NCI-H1092 (cell line): ENCODE data around the gene DHRS7C.

Source experiments
- DNase-seq: peaks from one replicate; lab custom pipeline; 2025; lab: John Stamatoyannopoulos, UW

DHRS7C gene, protein sequence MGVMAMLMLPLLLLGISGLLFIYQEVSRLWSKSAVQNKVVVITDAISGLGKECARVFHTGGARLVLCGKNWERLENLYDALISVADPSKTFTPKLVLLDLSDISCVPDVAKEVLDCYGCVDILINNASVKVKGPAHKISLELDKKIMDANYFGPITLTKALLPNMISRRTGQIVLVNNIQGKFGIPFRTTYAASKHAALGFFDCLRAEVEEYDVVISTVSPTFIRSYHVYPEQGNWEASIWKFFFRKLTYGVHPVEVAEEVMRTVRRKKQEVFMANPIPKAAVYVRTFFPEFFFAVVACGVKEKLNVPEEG

DNA sequence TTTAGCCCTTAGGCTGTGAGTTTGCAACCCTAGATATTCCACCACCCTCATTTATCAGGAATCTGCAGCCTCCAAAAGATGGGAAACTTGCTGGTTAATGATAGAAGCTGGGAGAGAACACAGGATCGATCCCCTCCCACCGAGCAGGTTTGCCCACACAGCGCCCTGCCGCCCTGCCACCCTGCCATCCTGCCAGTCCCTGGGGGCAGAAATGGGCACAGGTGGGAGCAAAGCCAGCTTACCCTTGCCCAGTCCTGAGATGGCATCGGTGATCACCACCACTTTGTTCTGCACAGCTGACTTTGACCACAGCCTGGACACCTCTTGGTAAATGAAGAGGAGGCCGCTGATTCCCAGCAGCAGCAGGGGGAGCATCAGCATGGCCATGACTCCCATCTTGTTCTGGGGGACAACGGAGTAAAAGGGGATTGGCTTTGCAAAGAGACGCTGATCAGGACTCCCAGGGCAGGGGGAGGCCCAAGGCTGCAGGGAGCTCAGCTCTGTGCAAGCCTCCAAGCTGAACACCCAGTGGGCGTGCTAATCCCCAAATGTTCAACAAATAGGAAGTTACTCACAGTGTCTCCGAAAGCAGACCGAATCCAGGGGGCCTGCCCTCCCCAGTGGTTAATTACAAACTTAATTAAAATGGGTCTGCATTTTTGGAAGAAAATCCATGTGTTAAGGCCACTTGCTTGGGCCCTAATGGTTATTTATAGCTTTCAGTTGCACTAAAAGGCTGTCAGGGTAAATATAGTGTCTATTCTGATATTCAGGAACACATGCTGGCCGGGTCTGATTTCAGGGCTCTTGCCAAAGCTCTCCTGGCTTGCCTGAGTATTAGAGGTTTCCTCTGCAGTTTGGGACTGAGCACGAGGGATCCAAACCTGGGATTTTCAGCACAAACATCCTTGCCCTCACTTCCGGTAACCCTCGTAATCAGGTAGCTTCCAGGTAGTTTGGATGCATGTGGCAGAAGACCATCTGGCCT is at the start of gene DHRS7C:
Gene DHRS7C, minus strand, starts transcription at position 704 of the 988 bp plus-strand sequence. Its CDS starts 308 bp downstream, at position 396.
- no peak for DNase-seq

DNA sequence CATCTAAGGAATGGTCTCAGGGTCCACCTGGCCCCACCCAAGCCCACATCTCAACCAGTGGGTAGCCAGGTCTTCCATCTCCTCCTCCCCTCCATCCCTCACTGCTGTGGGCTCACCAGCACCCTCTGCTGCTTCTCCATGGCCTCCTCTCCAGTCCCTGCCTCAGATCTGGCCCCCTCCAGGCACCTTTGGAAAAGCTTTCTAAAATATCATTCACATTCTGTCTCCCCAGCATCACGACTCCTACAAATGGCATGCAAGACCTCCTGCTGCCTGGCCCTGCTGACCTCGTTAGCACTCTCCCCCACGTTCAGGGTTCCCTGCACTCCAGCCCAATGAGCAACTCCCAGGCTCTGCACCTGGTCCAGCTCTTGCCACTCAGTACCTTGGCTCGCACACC is 48.0 kb upstream of the DHRS7C start:
- DNase-seq, result no peak

DNA sequence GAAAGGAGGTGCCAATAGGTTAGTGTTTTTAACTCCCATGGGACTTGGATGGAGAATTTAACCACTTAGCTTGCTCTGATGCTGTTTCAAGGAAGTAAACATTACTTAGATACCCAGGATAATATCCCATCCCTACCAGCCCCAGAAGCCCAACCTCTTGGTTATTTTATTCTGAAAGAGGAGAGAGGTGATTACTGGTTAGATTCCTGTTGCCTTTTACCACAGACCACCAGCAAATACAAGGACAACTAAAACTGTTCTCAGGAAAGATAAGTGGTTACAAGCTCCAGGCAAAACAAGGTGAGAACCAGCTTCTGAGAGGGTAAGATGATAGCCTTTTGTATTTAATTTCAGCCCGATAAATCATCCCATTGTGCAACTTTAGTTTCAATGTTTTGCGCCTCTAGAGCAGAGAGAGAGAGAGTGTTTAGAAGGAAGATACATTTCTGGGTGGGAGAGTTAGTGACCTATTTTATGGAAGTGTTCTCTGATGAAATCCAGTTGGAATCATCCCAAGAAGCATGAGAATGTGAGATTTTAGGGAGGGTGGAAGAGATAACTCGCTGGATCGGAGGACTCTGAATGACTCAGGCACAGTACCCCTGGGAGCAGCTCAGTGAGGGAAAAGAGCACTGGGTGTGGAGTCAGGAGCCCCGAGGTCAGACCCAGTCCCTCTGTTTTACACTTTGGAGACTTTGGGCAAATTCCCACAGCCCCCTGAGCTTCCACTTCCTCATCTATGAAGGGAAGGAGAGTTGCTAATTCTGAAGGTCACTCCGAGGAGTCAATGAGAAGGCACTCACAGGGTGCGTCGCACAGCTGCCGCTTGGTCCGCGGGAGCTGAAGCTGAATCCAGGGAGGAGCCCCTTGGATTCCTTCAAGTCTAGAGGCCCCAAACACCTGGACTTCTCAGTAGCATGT is 46.4 kb upstream of the DHRS7C start:
- no peak for DNase-seq

DNA sequence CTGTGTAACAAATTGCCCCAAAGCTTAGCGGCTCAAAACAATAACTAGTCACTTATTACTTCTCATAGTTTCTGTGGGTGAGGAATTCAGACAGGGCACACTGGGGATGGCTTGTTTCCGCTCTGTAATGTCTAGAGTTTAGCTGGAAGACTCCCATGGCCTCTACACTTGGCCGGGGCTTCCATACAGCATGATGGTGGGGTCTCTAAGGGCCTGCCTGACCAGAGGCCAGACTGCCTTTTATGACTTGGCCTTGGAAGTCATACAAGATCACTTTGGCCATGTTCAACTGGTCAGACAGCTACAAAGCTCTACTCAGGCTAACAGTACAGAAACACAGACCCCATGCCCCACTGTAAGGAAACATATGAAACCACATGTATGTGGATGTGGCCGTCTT is 42.5 kb upstream of the DHRS7C start:
- no peak for DNase-seq

DNA sequence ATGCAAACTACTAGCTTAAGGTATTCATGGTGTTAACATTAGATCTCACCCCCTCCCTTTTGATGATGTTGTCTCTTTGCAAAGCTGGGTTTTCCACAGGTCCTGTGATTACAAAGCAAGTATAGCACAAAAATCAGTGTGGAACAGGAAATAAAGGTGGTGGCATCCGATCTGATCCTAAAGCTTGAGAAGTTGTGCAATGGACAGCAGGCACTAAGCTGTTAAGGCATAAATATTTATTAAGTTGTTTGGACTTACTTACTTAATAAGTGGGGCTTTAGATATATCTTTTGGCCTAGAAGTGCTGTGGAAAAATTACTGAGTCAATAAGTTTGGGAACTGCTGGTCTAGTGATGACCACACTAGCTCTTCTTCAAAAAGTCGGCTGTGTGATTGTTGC is 39.3 kb upstream of the DHRS7C start:
- no peak for DNase-seq

DNA sequence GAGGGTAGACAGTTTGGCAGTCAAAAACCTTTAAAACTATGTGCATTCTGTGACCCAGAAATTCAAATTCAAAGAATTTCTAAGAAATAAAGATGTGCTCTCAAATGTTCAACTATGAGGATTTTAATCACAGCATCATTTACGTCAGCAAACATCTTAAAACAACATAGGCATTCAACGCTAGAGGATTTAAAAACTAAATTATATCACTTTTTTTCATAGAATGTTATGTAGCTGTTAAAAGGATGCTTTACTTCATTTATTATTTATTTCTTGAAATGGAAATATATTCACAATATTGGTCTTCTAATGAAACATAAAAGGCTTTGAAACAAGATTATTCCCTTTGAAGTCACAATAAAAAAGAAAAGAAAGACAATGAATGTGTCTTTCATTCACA is 38.0 kb upstream of the DHRS7C start:
- DNase-seq, result no peak

DNA sequence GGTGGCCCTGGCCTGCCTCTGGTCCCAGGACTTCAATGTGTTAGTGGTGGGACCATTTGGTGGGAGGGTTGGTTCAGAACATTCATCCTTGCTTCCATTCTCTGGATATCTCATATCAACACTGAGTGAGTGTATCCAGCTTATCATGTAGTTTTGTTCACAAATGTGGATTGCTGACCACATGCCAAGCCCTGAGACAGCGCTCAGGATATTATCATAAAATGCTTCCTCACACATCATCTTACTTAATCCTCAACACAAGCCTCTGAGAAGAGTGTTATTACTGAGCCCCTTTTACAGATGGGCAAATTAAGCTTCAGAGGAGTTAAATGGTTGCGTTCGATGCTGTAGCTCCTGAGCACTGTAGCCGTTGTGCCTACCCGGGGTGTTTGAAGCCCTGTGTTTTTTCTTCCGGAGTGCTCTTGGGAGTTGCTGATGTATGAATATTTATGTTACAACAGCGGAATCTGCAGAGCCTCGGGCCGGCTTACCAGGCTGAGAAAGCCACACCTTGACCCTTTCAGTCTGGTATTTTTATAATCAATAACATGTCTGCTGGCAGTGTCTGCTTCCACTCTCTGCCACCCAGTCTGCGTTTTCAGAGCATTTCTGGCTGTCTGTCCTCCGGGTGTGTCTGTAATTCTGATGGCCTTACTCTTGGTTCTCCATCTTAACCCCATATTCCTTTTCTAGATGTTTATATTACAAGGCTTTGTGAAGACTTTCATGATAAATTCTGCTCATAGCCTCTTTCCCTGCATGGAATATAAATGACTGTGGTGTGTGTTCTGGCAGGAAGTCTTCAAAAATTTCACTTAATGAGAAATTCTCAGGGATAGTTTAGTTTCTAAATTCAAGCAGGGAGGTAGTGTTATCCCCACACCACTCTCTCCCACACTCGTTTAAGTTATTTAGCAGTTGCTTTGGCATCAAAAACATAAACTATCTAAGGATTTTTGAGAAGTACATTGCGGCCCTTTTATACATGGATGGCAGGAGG is 37.2 kb upstream of the DHRS7C start:
- no peak for DNase-seq

DNA sequence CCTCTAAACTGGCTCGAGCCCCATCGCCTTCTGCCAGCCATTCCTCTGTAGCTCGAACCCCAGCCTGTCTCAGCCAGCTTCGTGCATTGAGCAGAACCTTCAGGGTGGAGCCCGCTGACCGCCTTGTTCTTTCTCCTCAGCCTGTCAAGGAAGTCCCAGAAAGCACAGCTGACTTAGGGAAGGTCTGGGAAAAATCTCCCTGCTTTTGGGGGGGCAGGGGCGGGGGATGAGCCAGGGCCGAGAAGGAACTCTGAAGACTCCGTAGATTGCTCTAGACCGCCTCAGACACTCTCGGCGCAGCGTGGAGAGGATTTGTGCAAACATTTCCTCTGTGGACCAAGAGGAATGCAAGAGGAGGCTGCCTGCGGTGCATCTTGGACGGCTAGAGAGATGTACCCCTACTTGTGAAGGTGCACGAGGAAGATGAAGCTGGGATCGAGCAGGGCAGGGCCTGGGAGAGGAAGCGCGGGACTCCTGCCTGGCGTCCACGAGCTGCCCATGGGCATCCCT is 34.3 kb upstream of the DHRS7C start, which contains the start of gene GLP2R:
Gene GLP2R, plus strand, starts transcription at position 284 of the 510 bp plus-strand sequence. Its CDS starts 140 bp downstream, at position 424.
- DNase-seq, result no peak

DNA sequence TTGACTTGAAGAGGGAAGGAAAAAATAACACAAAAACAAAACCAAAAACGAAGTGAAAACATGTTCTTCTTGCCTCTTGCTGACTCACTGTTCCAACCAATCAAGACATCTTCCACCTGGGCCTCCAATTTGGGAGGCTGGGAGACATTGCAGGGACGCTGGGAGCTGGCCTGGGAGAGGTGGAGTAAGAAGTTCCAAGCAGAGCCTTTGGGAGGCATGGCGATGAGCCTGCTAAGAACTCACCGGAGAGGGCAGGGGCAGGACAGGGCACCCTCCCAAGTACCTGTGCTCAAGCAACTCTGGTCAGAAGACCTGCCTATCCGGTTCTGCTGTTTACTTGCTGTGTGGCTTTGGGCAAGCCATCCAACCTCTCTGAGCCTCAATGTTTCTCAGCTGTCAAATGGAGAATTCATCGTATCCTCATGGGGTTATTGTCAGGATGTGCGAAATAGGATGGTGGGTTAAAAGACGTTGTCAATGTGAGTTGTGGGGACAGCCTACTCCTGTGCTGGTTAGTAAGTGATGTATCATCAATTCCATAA is 33.5 kb upstream of the DHRS7C start:
- DNase-seq, result no peak

DNA sequence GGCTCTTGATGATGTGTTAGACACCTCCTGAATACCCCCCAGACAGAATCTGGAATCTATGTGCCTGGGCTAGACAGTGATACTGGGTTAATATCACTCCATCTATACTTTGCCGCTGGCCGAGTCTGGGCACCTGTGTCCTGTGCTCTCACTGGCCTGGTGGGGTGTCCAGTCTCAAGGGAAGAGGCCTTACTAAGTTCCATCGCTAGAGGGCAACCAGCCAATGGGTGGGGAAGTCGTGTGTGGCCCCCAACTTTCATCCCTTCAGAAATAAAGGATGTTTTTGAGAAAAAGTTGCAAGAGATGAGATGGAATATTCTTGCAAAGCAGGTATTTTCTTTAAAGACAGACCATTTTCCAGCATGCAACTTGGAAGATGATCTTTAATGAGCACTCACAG is 32.7 kb upstream of the DHRS7C start:
- DNase-seq, result no peak

DNA sequence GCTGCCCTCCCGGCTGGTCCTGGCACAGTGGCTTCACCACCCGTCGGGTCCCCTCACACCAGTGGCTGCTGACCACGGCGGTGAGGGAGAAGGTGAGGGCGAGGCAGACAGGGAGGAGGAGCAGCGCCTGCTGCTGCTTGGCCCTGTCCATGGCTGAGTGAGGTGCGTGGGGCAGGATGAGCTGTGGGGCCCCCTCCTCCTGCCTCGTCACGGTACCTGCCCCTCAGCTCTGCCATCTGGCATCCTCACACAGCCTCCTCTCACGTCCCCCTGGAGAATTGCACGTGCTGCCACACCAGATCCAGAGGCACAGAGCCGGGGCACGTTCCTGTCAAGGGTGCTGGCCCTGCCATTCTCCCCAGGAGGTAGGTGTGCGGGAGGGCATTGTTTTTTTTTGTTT is 30.5 kb upstream of the DHRS7C start, which contains the start of gene GSG1L2:
Gene GSG1L2, minus strand, starts transcription at position 159 of the 400 bp plus-strand sequence. Its CDS starts 8 bp downstream, at position 151.
- no peak for DNase-seq

DNA sequence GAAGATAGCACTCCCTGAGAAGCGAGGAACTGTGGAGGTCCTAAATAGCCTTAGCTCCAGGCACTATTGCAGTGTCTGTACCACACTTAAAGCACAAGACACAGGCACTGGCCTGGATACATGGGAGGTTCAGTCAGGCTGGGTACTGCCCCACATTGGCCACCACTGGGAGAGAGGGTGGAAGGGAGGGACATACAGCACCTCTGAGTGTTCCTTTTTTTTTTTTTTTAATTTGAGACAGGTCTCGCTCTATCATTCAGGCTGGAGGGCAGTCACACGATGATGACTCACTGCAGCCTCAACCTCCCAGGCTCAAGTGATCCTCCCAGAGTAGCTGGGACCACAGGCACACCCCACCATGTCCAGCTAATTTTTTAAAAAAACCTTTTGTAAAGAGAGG is 29.1 kb upstream of the DHRS7C start:
- no peak for DNase-seq

DNA sequence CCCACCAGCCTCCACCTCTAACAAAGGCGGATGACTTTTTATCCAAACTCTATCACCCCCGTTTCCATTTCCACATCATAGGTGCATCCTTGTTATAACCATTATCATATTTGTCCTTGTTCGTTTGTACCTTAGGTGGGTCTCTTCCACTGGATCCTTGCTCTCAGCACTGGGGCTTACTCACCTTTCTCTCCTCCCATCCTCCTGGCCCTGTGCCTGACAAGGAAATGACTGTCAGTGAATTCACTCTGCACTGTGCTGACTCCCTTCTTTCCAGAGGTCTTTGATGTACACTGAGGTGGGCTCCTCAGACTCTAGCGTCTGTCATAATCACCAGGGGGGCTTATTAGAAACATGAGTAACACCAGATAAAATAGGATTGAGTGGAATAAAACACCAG is 27.4 kb upstream of the DHRS7C start:
- DNase-seq, result no peak

DNA sequence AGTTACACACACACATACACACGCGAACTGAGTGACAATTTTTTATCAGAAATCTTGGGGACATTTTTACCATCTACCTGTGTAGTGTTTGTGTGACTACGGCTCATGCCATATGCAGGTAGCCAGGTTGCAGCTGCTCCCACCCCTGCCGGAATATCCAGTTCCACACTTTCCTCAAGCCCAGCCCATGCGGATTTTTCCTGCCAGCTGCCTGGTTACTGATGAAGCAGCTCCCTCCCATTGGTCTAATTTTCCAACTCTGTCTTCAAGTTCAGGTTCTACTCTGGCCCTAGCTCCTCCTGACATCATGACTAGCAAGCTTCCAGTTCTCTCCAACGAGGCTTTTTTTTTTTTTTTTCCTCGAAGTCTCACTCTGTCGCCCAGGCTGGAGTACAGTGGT is 25.7 kb upstream of the DHRS7C start:
- no peak for DNase-seq

DNA sequence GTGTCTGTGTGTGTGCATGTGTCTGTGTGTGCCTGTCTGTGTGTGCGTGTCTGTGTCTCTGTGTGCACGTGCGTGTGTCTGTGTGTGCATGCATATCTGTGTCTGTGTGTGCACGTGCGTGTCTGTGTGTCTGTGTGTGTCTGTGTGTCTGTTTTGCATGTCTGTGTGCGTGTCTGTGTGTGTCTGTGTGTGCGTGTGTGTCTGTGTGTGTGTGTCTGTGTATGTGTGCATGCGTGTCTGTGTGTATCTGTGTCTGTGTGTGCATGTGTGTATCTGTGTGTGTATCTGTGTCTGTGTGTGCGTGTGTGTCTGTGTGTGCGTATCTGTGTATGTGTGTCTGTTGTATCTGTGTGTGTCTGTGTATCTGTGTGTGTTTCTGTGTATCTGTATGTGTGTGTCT is 25.1 kb upstream of the DHRS7C start:
- no peak for DNase-seq

DNA sequence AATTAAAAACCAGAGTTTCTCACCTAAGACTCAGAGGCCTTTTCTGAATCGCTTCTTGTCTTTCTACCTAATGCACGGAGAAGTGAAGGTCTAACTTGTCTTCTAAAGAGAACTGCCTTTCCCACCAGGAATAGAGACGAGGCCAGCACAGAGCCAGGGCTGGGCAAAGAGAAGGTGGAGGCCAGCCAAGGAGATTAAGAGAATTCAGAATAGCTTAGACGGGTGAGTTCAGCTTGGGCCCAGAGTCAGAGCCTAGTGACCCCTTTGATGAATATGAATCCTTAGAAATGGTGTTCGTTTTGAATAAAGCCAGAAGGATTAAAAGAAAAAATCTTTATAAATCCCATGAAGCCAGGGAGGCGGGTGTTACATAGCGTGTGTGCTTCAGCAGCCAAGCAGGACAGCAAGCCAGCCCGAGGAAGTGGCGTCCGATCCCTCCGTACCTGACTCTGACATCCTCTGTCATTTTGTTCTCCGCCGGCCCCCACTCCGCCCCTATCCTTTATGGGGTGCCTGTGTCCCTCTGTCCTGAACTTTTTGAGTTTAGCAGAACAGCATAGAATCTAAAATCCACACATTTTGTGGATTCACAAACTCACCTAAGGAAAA is 23.0 kb upstream of the DHRS7C start:
- DNase-seq, result no peak

DNA sequence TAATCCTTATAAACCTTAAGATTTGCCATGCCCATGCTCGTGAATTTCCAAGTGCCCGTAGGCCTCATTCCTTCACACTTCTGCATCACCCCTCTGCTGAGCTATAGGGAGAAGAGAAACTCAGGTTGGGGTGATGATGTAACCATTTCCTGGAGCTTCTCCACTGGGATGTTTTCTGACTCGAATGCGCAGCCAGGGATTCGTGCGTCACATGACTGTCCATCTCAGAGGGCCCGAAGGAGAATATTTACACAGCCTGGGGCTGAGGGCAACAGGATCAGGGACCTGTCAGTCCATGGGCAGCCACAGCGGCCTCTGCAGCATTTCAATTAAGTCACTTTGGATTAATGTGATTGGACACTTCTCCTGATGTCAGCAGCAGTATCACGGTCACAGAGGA is 21.8 kb upstream of the DHRS7C start:
- DNase-seq, result no peak

DNA sequence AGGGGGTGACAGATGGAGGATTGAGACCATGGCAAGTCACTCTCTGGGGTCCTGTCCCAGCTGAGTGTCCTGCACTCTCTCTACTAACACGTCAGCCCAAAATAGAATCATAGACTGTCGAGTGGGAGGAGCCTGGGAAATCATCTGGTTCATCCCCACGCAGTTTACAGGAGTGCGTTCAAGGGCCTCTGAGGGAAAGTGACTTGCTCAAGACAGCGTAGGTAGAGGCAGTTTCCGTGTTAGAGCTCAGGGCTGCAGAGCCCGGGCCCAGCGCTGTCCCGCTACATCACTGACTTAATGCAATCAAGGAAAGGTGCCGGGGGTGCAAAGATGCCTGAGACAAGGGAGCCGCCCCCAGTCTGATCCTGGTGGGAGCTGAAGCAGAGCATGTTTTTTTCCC is 20.1 kb upstream of the DHRS7C start:
- no peak for DNase-seq

DNA sequence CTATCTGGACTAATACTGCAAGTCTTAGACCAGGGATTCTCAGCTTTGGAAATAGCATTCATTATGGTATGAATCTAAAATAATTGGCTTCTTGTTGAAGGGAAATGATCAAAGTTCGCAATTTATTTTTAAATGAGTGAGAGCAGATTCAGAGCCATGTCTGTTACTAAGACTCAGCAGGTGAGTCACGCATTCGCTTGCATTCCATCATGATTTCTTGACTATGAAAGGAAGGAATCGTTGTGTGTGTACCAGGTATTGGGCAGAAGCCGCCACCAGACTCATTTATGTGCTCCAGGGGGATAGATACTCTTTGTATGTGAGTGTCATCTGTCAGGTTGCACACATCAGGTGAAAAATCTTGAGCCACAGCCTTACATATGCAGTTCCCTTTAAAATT is 19.7 kb upstream of the DHRS7C start:
- no peak for DNase-seq
